GM13977 (cell line): ENCODE results near the gene EXOSC10.
A peak's percentile ranks its signal among the peaks of the same experiment; 100 is the strongest.
"Not testable (repeated sequence)": the region's sequence is repeated elsewhere in the genome, so short reads cannot be mapped to it uniquely, and the experiment has no call there.

Experiments used
- DNase-seq: peaks from one replicate; pipeline ENCODE4 v3.0.0; 2012; ENCODE audit warnings: low spot score
- CTCF ChIP-seq: IDR thresholded peaks from 2 replicates; pipeline ENCODE4 v1.5.1; 2012; ENCODE audit warnings: mild to moderate bottlenecking, control low read depth; ENCODE audit not compliant: insufficient read depth; ENCODE audit errors: extremely low read depth, missing control alignments
- in situ Hi-C: fragments of 300-500 bp; cut with MboI; formaldehyde crosslinking; loops from one replicate; pipeline ENCODE4 v1.12.0; 2022; ENCODE audit warnings: low sequenced_read_pairs, low pct_unique_long_range_greater_than_20kb, mixed read lengths, inconsistent platforms; ENCODE audit not compliant: unreplicated experiment

The EXOSC10 gene

DNA sequence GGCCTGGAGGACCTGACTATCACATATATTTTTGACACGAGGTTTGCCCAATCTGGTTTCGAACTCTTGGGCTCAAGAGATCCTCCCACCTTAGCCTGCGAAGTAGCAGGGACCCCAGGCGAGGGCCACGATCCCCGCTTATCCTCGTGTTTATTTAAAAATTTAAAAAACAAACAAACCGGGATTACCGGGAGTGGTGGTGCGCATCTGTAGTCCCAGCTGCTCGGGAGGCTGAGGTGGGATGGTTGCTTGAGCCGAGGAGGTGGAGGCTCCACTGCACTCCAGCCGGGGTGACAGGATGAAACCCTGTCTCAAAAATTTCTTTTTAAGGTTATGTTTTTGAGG lies 452 bp upstream of the EXOSC10 start:
- no peak for TF ChIP-seq CTCF
- DNase-seq = no peak
- in situ Hi-C loops = no loop called here

DNA sequence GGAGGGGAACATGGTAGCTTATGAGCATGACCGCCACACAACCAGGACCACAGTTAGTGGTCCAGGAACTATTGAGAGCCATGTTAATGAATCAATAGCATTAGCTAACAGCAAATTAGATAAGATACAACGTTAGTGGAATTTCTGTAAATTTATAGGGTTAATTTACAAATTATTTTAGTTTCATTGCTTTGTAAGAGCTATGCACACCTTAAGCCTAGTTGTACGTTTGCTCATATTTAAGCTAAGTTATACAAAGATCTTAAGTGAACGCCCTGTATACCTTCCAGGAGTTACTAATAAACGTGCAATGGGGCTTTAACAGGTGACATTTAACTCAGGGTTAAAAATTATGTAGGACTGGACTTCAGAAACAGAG lies 749 bp downstream of the EXOSC10 start:
- no peak for DNase-seq
- in situ Hi-C loops = no loop called here
- no peak for TF ChIP-seq CTCF

- DNase-seq, in situ Hi-C loops: not testable (repeated sequence)
Measured at GRCh38 chr1:11083784-11084183, 15.9 kb downstream of the EXOSC10 start.

DNA sequence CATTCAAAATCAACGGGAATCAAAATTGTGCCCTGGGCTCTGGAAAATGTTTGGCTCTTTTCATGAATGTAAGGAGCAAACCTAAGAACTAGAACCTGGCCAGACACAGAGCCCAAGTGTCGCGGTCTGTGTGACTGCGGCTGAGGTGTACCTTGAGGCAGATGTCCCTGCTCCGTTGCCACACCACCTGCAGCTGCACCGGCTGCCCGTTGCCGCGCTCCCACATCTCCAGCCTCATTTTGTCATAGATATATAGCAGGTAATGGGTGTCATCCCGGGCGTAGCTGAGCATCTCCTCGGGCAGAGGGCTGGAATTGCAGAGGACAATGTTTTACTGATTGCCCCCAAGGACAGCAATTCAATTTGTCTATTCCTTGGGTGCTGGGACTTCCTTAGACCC lies 18.7 kb downstream of the EXOSC10 start:
- no peak for TF ChIP-seq CTCF
- no peak for DNase-seq
- in situ Hi-C loops = no loop called here

DNA sequence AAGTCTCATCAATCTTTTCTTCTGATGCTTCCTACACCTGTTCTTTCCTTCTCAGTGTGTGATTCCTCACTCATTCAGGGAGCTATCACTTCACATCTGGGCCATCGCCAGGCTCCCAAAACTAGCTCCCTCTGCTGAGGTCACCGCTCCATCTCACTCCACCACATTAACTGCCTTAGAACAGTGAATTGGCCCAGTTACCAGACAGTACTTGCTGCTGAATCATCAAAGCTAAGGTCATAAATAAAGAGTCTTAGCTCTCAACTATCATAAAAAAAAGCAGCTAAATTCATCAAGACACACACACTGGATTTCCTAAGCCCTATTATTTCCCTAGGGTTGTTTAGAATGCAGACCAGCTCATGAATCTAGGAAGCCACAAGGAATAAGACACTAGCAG lies 21.0 kb downstream of the EXOSC10 start:
- no peak for DNase-seq
- in situ Hi-C loops = no loop called here
- TF ChIP-seq CTCF = no peak

DNA sequence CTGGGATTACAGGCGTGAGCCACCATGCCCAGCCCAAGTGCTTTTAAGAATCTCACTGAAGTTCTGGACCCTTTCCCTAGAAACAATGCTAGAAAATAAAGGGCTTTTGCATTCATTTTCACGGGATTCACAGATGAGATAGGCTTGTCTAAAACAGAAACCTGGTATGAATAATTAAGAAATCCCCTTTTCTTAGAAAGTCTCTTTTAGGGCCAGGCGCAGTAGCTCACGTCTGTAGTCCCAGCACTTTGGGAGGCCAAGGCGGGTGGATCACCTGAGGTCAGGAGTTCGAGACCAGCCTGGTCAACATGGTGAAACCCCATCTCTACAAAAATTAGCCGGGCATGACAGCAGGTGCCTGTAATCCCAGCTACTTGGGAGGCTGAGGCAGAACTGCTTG lies 26.3 kb downstream of the EXOSC10 start:
- peak; percentile 69 for DNase-seq
- in situ Hi-C loops = not testable (repeated sequence)

DNA sequence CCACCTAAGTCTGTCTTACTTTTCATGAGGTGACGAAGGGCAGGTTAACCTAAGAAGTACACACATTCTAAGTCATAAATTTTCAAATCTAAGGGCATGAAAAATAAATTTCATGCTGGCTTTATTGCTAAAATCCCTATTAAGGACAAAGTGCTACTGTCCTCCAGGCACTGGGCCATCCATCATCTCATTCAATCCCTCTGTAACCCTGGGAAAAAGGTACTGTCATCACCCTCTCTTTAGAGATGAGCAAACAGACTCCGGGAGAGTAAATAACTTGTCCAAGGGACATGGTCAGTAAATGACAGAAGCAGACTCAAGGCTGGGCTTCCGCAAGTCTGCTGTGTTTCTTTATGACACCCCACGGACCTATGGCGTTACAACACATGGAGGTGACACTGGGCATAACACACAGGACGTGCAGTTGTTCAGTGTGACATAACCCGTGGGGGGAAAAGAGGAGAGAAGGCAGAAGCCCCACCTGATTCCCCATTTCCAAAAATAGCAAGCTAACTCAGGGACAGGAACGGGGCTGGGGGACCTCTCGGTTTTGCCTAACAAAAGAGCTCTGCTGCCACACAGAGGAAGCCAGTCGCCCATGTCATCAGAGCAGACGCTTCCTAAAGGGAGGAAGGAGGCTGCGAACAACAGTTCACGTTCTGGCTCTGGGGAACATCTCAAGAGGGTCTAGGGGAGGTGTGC lies 27.3 kb downstream of the EXOSC10 start:
- in situ Hi-C loops = no loop called here
- TF ChIP-seq CTCF = peak; percentile 53
- DNase-seq = peak; percentile 76
